Adipocyte (in vitro differentiated cells): ENCODE data around the gene SPTLC2.
"Not testable (repeated sequence)": the region's sequence is repeated elsewhere in the genome, so short reads cannot be mapped to it uniquely, and the experiment has no call there.

ENCODE experiments used
- DNase-seq: peaks from one replicate; pipeline ENCODE4 v3.0.0-alpha.2; 2015; ENCODE audit warnings: low read depth
- H3K27me3 ChIP-seq: replicated peaks from 2 replicates; pipeline ENCODE4 v1.7.0; 2013; ENCODE audit warnings: mild to moderate bottlenecking, low read length, moderate library complexity; ENCODE audit not compliant: control insufficient read depth, insufficient read depth
- H3K36me3 ChIP-seq: 2 replicates; pipeline ENCODE4 v1.7.0; 2013; ENCODE audit warnings: low read length, mild to moderate bottlenecking, moderate library complexity; ENCODE audit not compliant: control insufficient read depth, insufficient read depth, severe bottlenecking
- H3K4me1 ChIP-seq: 2 replicates; pipeline ENCODE4 v1.7.0; 2013; ENCODE audit warnings: mild to moderate bottlenecking, low read length, moderate library complexity; ENCODE audit not compliant: control insufficient read depth, insufficient read depth
- H3K4me3 ChIP-seq: 2 replicates; pipeline ENCODE4 v1.7.0; 2013; ENCODE audit warnings: mild to moderate bottlenecking, low read length, moderate library complexity
- H3K9ac ChIP-seq: 2 replicates; pipeline ENCODE4 v1.7.0; 2013; ENCODE audit warnings: mild to moderate bottlenecking, low read length, moderate library complexity
- H3K9me3 ChIP-seq: 2 replicates; pipeline ENCODE4 v1.7.0; 2013; ENCODE audit warnings: mild to moderate bottlenecking, low read length, moderate library complexity; ENCODE audit not compliant: control insufficient read depth

SPTLC2 gene

GRCh38 chr14:77616454-77617229, at the start of gene SPTLC2:
Gene SPTLC2 (minus strand): TSS chr14:77616637. CDS start chr14:77616579, 58 bp downstream.
- peak; percentile 99 for DNase-seq
- no peaks in the 10 kb centered on the region for H3K9me3 ChIP-seq
- H3K36me3 ChIP-seq, result no peaks in the 10 kb centered on the region
- H3K27me3 ChIP-seq, result no peaks in the 10 kb centered on the region
- peak within 1 kb of the TSS; percentile 86 for H3K9ac ChIP-seq
- H3K4me1 ChIP-seq, result peaks cover 26% of the 10 kb centered on the region
- peak within 1 kb of the TSS; percentile 93 for H3K4me3 ChIP-seq

GRCh38 chr14:77663293-77663692, 46.9 kb upstream of the SPTLC2 start:
- Histone ChIP-seq H3K9me3 (no peaks in the 10 kb centered on the region), H3K27me3 (no peaks in the 10 kb centered on the region), H3K4me3 (no peak overlapping the region), H3K4me1 (no peaks in the 10 kb centered on the region), H3K9ac (no peak overlapping the region), H3K36me3 (no peaks in the 10 kb centered on the region)
- DNase-seq, result no peak

GRCh38 chr14:77661562-77661961, 45.1 kb upstream of the SPTLC2 start:
- H3K9me3 ChIP-seq, DNase-seq, H3K9ac ChIP-seq, H3K36me3 ChIP-seq, H3K4me3 ChIP-seq, H3K27me3 ChIP-seq, H3K4me1 ChIP-seq: not testable (repeated sequence)

GRCh38 chr14:77660754-77661153, 44.3 kb upstream of the SPTLC2 start:
- Histone ChIP-seq H3K9ac (no peak overlapping the region), H3K36me3 (no peaks in the 10 kb centered on the region), H3K9me3 (no peaks in the 10 kb centered on the region), H3K27me3 (no peaks in the 10 kb centered on the region), H3K4me3 (no peak overlapping the region), H3K4me1 (no peaks in the 10 kb centered on the region)
- DNase-seq, result peak; percentile 22

- DNase-seq, result no peak
- H3K27me3 ChIP-seq, result no peaks in the 10 kb centered on the region
- H3K36me3 ChIP-seq, result no peaks in the 10 kb centered on the region
- H3K9me3 ChIP-seq, result no peaks in the 10 kb centered on the region
- no peak overlapping the region for H3K9ac ChIP-seq
- no peak overlapping the region for H3K4me3 ChIP-seq
- H3K4me1 ChIP-seq, result no peaks in the 10 kb centered on the region
Observed at GRCh38 chr14:77659831-77660230, 43.4 kb upstream of the SPTLC2 start.

- H3K4me3 ChIP-seq, result no peak overlapping the region
- no peaks in the 10 kb centered on the region for H3K27me3 ChIP-seq
- no peak for DNase-seq
- H3K4me1 ChIP-seq, result no peaks in the 10 kb centered on the region
- H3K9ac ChIP-seq, result no peak overlapping the region
- H3K9me3 ChIP-seq, result no peaks in the 10 kb centered on the region
- no peaks in the 10 kb centered on the region for H3K36me3 ChIP-seq
Observed at GRCh38 chr14:77657280-77657679, 40.8 kb upstream of the SPTLC2 start.

GRCh38 chr14:77654001-77654441, 37.6 kb upstream of the SPTLC2 start:
- H3K36me3 ChIP-seq, result no peaks in the 10 kb centered on the region
- no peak overlapping the region for H3K4me3 ChIP-seq
- DNase-seq, result no peak
- H3K4me1 ChIP-seq, result peaks cover 6% of the 10 kb centered on the region
- H3K9me3 ChIP-seq, result no peaks in the 10 kb centered on the region
- no peaks in the 10 kb centered on the region for H3K27me3 ChIP-seq
- H3K9ac ChIP-seq, result no peak overlapping the region

GRCh38 chr14:77649326-77649725, 32.9 kb upstream of the SPTLC2 start:
- Histone ChIP-seq H3K36me3 (no peaks in the 10 kb centered on the region), H3K9ac (no peak overlapping the region), H3K27me3 (no peaks in the 10 kb centered on the region), H3K9me3 (no peaks in the 10 kb centered on the region), H3K4me1 (peaks cover 7% of the 10 kb centered on the region), H3K4me3 (no peak overlapping the region)
- DNase-seq, result peak; percentile 10

- no peak for DNase-seq
- H3K9ac ChIP-seq, result no peak overlapping the region
- no peak overlapping the region for H3K4me3 ChIP-seq
- peaks cover 7% of the 10 kb centered on the region for H3K4me1 ChIP-seq
- H3K9me3 ChIP-seq, result no peaks in the 10 kb centered on the region
- no peaks in the 10 kb centered on the region for H3K36me3 ChIP-seq
- no peaks in the 10 kb centered on the region for H3K27me3 ChIP-seq
Observed at GRCh38 chr14:77648520-77649200, 32.2 kb upstream of the SPTLC2 start.

GRCh38 chr14:77647853-77648252, 31.4 kb upstream of the SPTLC2 start:
- DNase-seq, result no peak
- no peaks in the 10 kb centered on the region for H3K9me3 ChIP-seq

GRCh38 chr14:77646907-77647306, 30.5 kb upstream of the SPTLC2 start:
- no peaks in the 10 kb centered on the region for H3K9me3 ChIP-seq
- no peaks in the 10 kb centered on the region for H3K36me3 ChIP-seq
- peaks cover 10% of the 10 kb centered on the region for H3K4me1 ChIP-seq
- DNase-seq, result no peak
- H3K4me3 ChIP-seq, result no peak overlapping the region
- no peaks in the 10 kb centered on the region for H3K27me3 ChIP-seq
- no peak overlapping the region for H3K9ac ChIP-seq

More at GRCh38 chr14:77647853-77648252, 31.4 kb upstream of the SPTLC2 start:
- Histone ChIP-seq H3K4me3 (no peak overlapping the region), H3K27me3 (no peaks in the 10 kb centered on the region), H3K9ac (no peak overlapping the region), H3K36me3 (no peaks in the 10 kb centered on the region), H3K4me1 (peaks cover 7% of the 10 kb centered on the region)
